Right lobe of liver (tissue), 6 donors: ENCODE measurements around the gene GAD2. TPM values are rescaled to one million over a fixed set of nuclear protein-coding genes. Genes with fewer than 3 reads are reported as not detected.

Experiments
- ATAC-seq, 4 donors: fragments of 200-7000 bp; cut with Tn5 transposase; one replicate each; pipeline ENCODE4 v1.9.1; 2020; ENCODE audit warnings: mild to moderate bottlenecking in 4 of 4, moderate library complexity in 4 of 4
- DNase-seq, 3 donors: peaks; one replicate each; pipeline ENCODE4 v3.0.0-alpha.2; 2020
- H3K27ac ChIP-seq, 3 donors: fragments of 200-600 bp; one replicate each; pipeline ENCODE4 v1.8.0; 2022
- H3K27me3 ChIP-seq, 2 donors: fragments of 200-600 bp; one replicate each; pipeline ENCODE4 v1.8.0; 2022
- H3K36me3 ChIP-seq, 4 donors: fragments of 200-600 bp; sonication (generic) in 1 of 4; one replicate each; pipeline versions ENCODE4 v1.5.1 to v1.8.0; 2017 to 2022; ENCODE audit warnings: control low read depth in 1 of 4
- H3K4me1 ChIP-seq, 4 donors: fragments of 200-600 bp; sonication (generic) in 1 of 4; one replicate each; pipeline versions ENCODE4 v1.5.1 to v1.8.0; 2017 to 2022; ENCODE audit warnings: control low read depth in 1 of 4
- H3K4me3 ChIP-seq, 3 donors: fragments of 200-600 bp; one replicate each; pipeline ENCODE4 v1.8.0; 2022
- H3K9me3 ChIP-seq, 4 donors: fragments of 200-600 bp; sonication (generic) in 1 of 4; one replicate each; pipeline versions ENCODE4 v1.5.1 to v1.8.0; 2017 to 2022; ENCODE audit warnings: control low read depth in 1 of 4
- CTCF ChIP-seq, 4 donors: fragments of 200-600 bp in 3 of 4; fragments of 450-650 bp in 1 of 4; IDR thresholded peaks; one replicate each; pipeline versions ENCODE4 v1.5.1 to v1.8.0; 2016 to 2022; ENCODE audit warnings: antibody characterized with exemption in 4 of 4, mild to moderate bottlenecking in 2 of 4
- POLR2A ChIP-seq: fragments of 450-650 bp; IDR thresholded peaks from one replicate; pipeline ENCODE4 v1.6.1; 2017; ENCODE audit warnings: antibody characterized with exemption, mild to moderate bottlenecking
- WGBS: methylation state at CpG from one replicate; pipeline ENCODE4 v1.1.6; 2018; ENCODE audit warnings: low coverage, low lambda C conversion rate; ENCODE audit not compliant: insufficient coverage; ENCODE audit errors: missing lambda C conversion rate; 5-methylcytosine and 5-hydroxymethylcytosine counted together
- intact Hi-C, 2 donors: fragments of 100-400 bp; cut with DNase I; formaldehyde crosslinking; loops; one replicate each; pipeline versions ENCODE4 v1.11.2 to v1.14.1; 2022
- long read RNA-seq: library from polyadenylated mRNA; unstranded; transcript quantifications from one replicate; pipeline ENCODE4 v2.0.0, GENCODE V29; 2019
- total RNA-seq, 6 experiments: library from RNA; depleted of rRNA in 2 of 6; stranded (reverse); fragments of >200 nt in 2 of 6; fragmentation: NEBNext Ultra II Directional in 3 of 6; extraction: Animal tissue kit (Norgen Biotek cat#: 25700) in 3 of 6; gene quantifications; one replicate each; pipeline versions ENCODE4 v1.1.0 to v1.2.4, GENCODE V29; 2016 to 2023
- donor health status: DM: no; HTN: yes; CAD: no.
- donor health status: DM: no; HTN: no; CAD: no.
- donor health status: DM: no; HTN: no; CAD: no.
- donor health status: DM: no; HTN: yes; CAD: no.
- donor health status: DM: no; HTN: yes; CAD: no.

Gene GAD2
- total RNA-seq = not detected
- long read RNA-seq = 0 reads

DNA sequence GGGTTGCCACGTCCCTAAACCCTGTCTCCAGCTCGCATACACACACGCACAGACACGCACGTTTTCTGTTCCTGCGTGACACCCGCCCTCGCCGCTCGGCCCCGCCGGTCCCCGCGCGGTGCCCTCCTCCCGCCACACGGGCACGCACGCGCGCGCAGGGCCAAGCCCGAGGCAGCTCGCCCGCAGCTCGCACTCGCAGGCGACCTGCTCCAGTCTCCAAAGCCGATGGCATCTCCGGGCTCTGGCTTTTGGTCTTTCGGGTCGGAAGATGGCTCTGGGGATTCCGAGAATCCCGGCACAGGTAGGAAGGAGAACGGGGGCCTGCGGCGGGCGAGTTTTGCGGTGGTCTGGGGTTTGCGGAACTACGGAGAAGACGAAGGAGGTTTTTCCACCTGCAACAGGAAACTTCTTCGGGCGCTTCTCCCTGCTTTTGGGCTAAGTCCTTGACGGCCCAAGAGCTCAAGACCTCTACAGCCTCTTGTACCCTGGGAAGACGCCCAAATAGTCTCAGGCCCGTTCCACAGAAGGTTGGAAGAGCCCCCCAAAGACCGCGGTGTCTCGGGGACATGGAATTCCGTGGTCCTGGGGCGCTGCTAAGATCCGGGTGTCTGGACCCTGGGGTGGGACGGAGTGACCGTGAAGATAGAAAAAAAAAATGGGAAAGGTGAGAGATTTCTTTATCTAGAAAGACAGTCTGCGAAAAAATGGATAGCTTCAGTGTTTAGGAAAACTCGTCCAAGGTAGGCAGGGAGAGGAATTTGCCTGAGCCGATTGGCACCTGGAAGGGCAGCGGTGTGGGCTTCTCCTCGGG lies at the start of gene GAD2:
Gene GAD2 (plus strand): TSS at position 190 of the 811 bp plus-strand sequence. CDS start 36 bp downstream, at position 226.
- DNase-seq (no peak), ATAC-seq (no peak)
- TF ChIP-seq CTCF (IDR thresholded peaks at IDR 0.05) (no peak), POLR2A (no peak)
- H3K9me3 ChIP-seq = no peaks in the 10 kb centered on the region
- whole genome bisulfite sequencing = 1% methylated on average over 49 of the region's 60 CpGs
- peaks cover 5 to 62% of the 10 kb centered on the region in 2 donors for H3K27me3 ChIP-seq
- intact Hi-C loops = no loop called here
- no peaks in the 10 kb centered on the region for H3K36me3 ChIP-seq
- no peak within 1 kb of the TSS for H3K4me3 ChIP-seq
- H3K4me1 ChIP-seq = peaks cover 0 to 22% (median 0%) of the 10 kb centered on the region in 4 donors
- no peak within 1 kb of the TSS for H3K27ac ChIP-seq

GRCh38 chr10:26169466-26169865 lies 47.1 kb upstream of the GAD2 start:
- intact Hi-C loops = no loop called here
- Histone ChIP-seq H3K27ac (no peak overlapping the region), H3K4me1 (no peaks in the 10 kb centered on the region), H3K9me3 (no peaks in the 10 kb centered on the region), H3K36me3 (no peaks in the 10 kb centered on the region), H3K27me3 (no peaks in the 10 kb centered on the region), H3K4me3 (no peak overlapping the region)
- ATAC-seq = no peak
- 64% methylated on average over 2 of the region's 2 CpGs for WGBS
- DNase-seq = no peak
- TF ChIP-seq POLR2A (no peak), CTCF (IDR thresholded peaks at IDR 0.05) (no peak)

DNA sequence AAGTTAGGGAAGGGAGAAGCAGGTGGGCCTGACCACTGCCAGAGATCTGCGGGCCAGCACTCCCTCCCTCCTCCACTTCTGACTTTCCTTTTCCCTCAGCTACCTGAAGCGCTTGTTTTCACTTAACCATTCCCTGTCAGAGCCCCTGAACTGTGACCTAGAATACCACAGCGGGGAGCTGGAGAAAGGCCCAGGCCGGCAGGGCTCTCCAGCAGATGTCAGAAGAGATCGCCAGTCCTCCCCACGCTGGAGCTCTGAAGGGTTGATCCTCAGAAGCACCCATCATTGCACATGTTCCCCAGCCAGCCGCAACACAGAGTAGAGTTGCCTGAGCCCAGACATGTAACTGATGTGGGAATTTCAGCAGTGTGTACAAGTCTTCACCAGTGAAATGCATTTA lies 44.4 kb upstream of the GAD2 start:
- Histone ChIP-seq H3K4me1 (no peaks in the 10 kb centered on the region), H3K27ac (no peak overlapping the region), H3K27me3 (no peaks in the 10 kb centered on the region), H3K4me3 (no peak overlapping the region), H3K9me3 (no peaks in the 10 kb centered on the region), H3K36me3 (no peaks in the 10 kb centered on the region)
- 47% methylated on average over 4 of the region's 7 CpGs for WGBS
- no peak for ATAC-seq
- no peak for DNase-seq
- TF ChIP-seq POLR2A (no peak), CTCF (IDR thresholded peaks at IDR 0.05) (no peak)
- intact Hi-C loops = no loop called here

DNA sequence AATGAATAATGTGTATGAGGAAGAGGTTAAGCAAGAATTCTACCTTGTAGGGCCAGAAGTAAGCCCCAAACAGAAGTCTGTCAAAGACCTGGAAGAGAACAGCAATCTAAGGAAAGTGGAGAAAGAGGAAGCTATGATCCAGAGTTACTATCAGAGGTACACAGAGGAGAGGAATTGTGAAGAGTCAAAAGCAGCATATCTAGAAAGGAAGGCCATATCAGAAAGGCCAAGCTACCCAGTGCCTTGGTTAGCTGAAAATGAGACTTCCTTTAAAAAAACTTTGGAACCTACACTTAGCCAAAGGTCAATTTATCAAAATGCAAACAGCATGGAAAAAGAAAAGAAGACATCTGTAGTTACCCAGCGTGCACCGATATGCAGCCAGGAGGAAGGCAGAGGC lies 42.7 kb upstream of the GAD2 start:
- WGBS = 18% methylated on average over 1 of the region's 2 CpGs
- H3K27me3 ChIP-seq = no peaks in the 10 kb centered on the region
- H3K4me1 ChIP-seq = no peaks in the 10 kb centered on the region
- peak; percentile 22 to 69 (median 53) for ATAC-seq
- DNase-seq = no peak
- H3K9me3 ChIP-seq = no peaks in the 10 kb centered on the region
- no peaks in the 10 kb centered on the region for H3K36me3 ChIP-seq
- intact Hi-C loops = no loop called here
- TF ChIP-seq CTCF (IDR thresholded peaks at IDR 0.05) = no peak
- no peak for TF ChIP-seq POLR2A
- H3K27ac ChIP-seq = no peak overlapping the region
- no peak overlapping the region for H3K4me3 ChIP-seq
